H9 (cell line): ENCODE data around the gene BTRC. TPM values are rescaled to one million over a fixed set of nuclear protein-coding genes. Genes with fewer than 3 reads are reported as not detected.

Experiments used
- DNase-seq: peaks from one replicate; pipeline ENCODE4 v3.0.0-alpha.2; 2017
- H2AFZ ChIP-seq: one replicate; pipeline ENCODE4 v1.6.1; 2013; ENCODE audit warnings: mild to moderate bottlenecking, low read length, control low read depth, moderate library complexity
- H2AK5ac ChIP-seq: 2 replicates; pipeline ENCODE4 v1.6.1; 2013; ENCODE audit warnings: low read length, control low read depth, mixed read lengths; ENCODE audit not compliant: insufficient read length
- H2BK120ac ChIP-seq: one replicate; pipeline ENCODE4 v1.6.1; 2013; ENCODE audit warnings: low read depth, mild to moderate bottlenecking, low read length, control low read depth, inconsistent platforms; ENCODE audit not compliant: poor library complexity, severe bottlenecking
- H2BK12ac ChIP-seq: 2 replicates; pipeline ENCODE4 v1.6.1; 2013; ENCODE audit warnings: low read length, control low read depth, mixed read lengths, low read depth; ENCODE audit not compliant: insufficient read length
- H2BK15ac ChIP-seq: 2 replicates; pipeline ENCODE4 v1.6.1; 2013; ENCODE audit warnings: low read depth, low read length, control low read depth
- H2BK20ac ChIP-seq: one replicate; pipeline ENCODE4 v1.6.1; 2013; ENCODE audit warnings: low read depth, mild to moderate bottlenecking, low read length, control low read depth, inconsistent platforms; ENCODE audit not compliant: poor library complexity, severe bottlenecking
- H2BK5ac ChIP-seq: 2 replicates; pipeline ENCODE4 v1.6.1; 2013; ENCODE audit warnings: low read length, control low read depth, mixed read lengths; ENCODE audit not compliant: insufficient read length
- H3K14ac ChIP-seq: 2 replicates; pipeline ENCODE4 v1.6.1; 2013; ENCODE audit warnings: low read length, control low read depth; ENCODE audit not compliant: insufficient read depth
- H3K18ac ChIP-seq: 2 replicates; pipeline ENCODE4 v1.6.1; 2013; ENCODE audit warnings: low read depth, mild to moderate bottlenecking, mixed read lengths, low read length, control low read depth; ENCODE audit not compliant: insufficient read length
- H3K23ac ChIP-seq: 2 replicates; pipeline ENCODE4 v1.6.1; 2013; ENCODE audit warnings: low read length, control low read depth, mixed read lengths, low read depth; ENCODE audit not compliant: insufficient read length
- H3K23me2 ChIP-seq: 2 replicates; pipeline ENCODE4 v1.6.1; 2013; ENCODE audit warnings: low read depth, mild to moderate bottlenecking, mixed read lengths, low read length, control low read depth; ENCODE audit not compliant: insufficient read length, poor library complexity, severe bottlenecking
- H3K27ac ChIP-seq: 2 replicates; pipeline ENCODE4 v1.5.1; 2013; ENCODE audit warnings: low read length, control low read depth, mixed read lengths, low read depth; ENCODE audit not compliant: insufficient read length
- H3K27me3 ChIP-seq: 2 replicates; pipeline ENCODE4 v1.6.1; 2013; ENCODE audit warnings: low read length, control low read depth, inconsistent platforms; ENCODE audit not compliant: insufficient read depth
- H3K4ac ChIP-seq: 2 replicates; pipeline ENCODE4 v1.6.1; 2013; ENCODE audit warnings: low read depth, mild to moderate bottlenecking, control low read depth, inconsistent platforms, low read length, moderate library complexity
- H3K4me1 ChIP-seq: 2 replicates; pipeline ENCODE4 v1.6.1; 2013; ENCODE audit warnings: low read length, control low read depth, inconsistent platforms; ENCODE audit not compliant: insufficient read depth
- H3K4me2 ChIP-seq: 2 replicates; pipeline ENCODE4 v1.6.1; 2013; ENCODE audit warnings: low read length, control low read depth, mixed read lengths; ENCODE audit not compliant: insufficient read length, insufficient read depth
- H3K56ac ChIP-seq: 2 replicates; pipeline ENCODE4 v1.6.1; 2013; ENCODE audit warnings: low read depth, mild to moderate bottlenecking, mixed read lengths, low read length, control low read depth; ENCODE audit not compliant: insufficient read length
- H3K79me1 ChIP-seq: 2 replicates; pipeline ENCODE4 v1.6.1; 2013; ENCODE audit warnings: low read depth, mild to moderate bottlenecking, moderate library complexity, low read length, control low read depth, inconsistent platforms; ENCODE audit not compliant: insufficient read depth, poor library complexity, severe bottlenecking
- H3K79me2 ChIP-seq: 2 replicates; pipeline ENCODE4 v1.6.1; 2013; ENCODE audit warnings: low read length, control low read depth, inconsistent platforms; ENCODE audit not compliant: insufficient read depth
- H3K9ac ChIP-seq: 2 replicates; pipeline ENCODE4 v1.6.1; 2013; ENCODE audit warnings: low read length, control low read depth, mixed read lengths; ENCODE audit not compliant: insufficient read length; ENCODE audit errors: extremely low read depth
- H3K9me3 ChIP-seq: one replicate; pipeline ENCODE4 v1.6.1; 2013; ENCODE audit warnings: low read depth, low read length, inconsistent platforms; ENCODE audit not compliant: control insufficient read depth
- H3T11ph ChIP-seq: one replicate; pipeline ENCODE4 v1.6.1; 2013; ENCODE audit warnings: mild to moderate bottlenecking, low read length, control low read depth, inconsistent platforms
- H4K20me1 ChIP-seq: one replicate; pipeline ENCODE4 v1.6.1; 2013; ENCODE audit not compliant: control insufficient read depth, insufficient read length, insufficient read depth
- H4K5ac ChIP-seq: 2 replicates; pipeline ENCODE4 v1.6.1; 2013; ENCODE audit warnings: low read depth, mild to moderate bottlenecking, mixed read lengths, low read length, control low read depth; ENCODE audit not compliant: insufficient read length
- H4K8ac ChIP-seq: replicated peaks from 2 replicates; pipeline ENCODE4 v1.6.1; 2013; ENCODE audit warnings: low read length, control low read depth, mixed read lengths, low read depth; ENCODE audit not compliant: insufficient read length
- H4K91ac ChIP-seq: 2 replicates; pipeline ENCODE4 v1.6.1; 2013; ENCODE audit warnings: low read depth, mild to moderate bottlenecking, moderate library complexity, mixed read lengths, low read length, control low read depth; ENCODE audit not compliant: insufficient read length
- H3K27ac Mint-ChIP-seq, 3 experiments: 2 replicates in 2 of 3; 3 replicates in 1 of 3; pipeline ENCODE4 v1.8.0; 2020 to 2021; ENCODE audit warnings: mixed read lengths in 3 of 3, mild to moderate bottlenecking in 1 of 3, moderate library complexity in 1 of 3
- H3K27me3 Mint-ChIP-seq: 2 replicates; pipeline ENCODE4 v1.8.0; 2021; ENCODE audit warnings: low read depth, mild to moderate bottlenecking, moderate library complexity, mixed read lengths
- H3K36me3 Mint-ChIP-seq, 3 experiments: 2 replicates in 2 of 3; 3 replicates in 1 of 3; pipeline ENCODE4 v1.8.0; 2020 to 2021; ENCODE audit warnings: low read depth in 3 of 3, mixed read lengths in 3 of 3; ENCODE audit not compliant: insufficient read depth in 1 of 3
- H3K4me1 Mint-ChIP-seq, 2 experiments: 2 replicates each; pipeline ENCODE4 v1.8.0; 2020; ENCODE audit warnings: mixed read lengths in 2 of 2
- H3K4me3 Mint-ChIP-seq, 2 experiments: 2 replicates in 1 of 2; 3 replicates in 1 of 2; pipeline ENCODE4 v1.8.0; 2020 to 2021; ENCODE audit warnings: mild to moderate bottlenecking in 2 of 2, mixed read lengths in 2 of 2, moderate library complexity in 1 of 2
- H3K9me3 Mint-ChIP-seq, 2 experiments: 2 replicates in 1 of 2; 3 replicates in 1 of 2; pipeline ENCODE4 v1.8.0; 2020; ENCODE audit warnings: mild to moderate bottlenecking in 2 of 2, mixed read lengths in 2 of 2, moderate library complexity in 1 of 2
- CTCF ChIP-seq: fragments of 200-600 bp; sonication (generic); conservative IDR thresholded peaks from 3 replicates; pipeline ENCODE4 v1.8.0; 2021; ENCODE audit warnings: antibody characterized with exemption, mild to moderate bottlenecking
- WGBS: extraction: QIAGEN DNeasy Blood & Tissue Kit; methylation state at CpG from one replicate; pipeline ENCODE4 v1.1.7; 2013; ENCODE audit warnings: missing lambda C conversion rate, low lambda C conversion rate, mixed read lengths; ENCODE audit not compliant: insufficient read length; ENCODE audit errors: extremely low coverage; 5-methylcytosine and 5-hydroxymethylcytosine counted together
- total RNA-seq: library from RNA; stranded (reverse); gene quantifications from 2 replicates; pipeline ENCODE4 v1.2.1, GENCODE V29; 2021

The BTRC gene
- total RNA-seq, 1 experiment from 2014 or later = 24.2 TPM

GRCh38 chr10:101393378-101393777, 39.4 kb downstream of the BTRC start:
- no peaks in the 10 kb centered on the region for H4K20me1 ChIP-seq

More at GRCh38 chr10:101393378-101393777, 39.4 kb downstream of the BTRC start:
- Histone ChIP-seq H3K27ac (no peak overlapping the region), H2BK120ac (no peak overlapping the region), H2BK15ac (no peak overlapping the region), H3K79me1 (no peaks in the 10 kb centered on the region), H2AK5ac (no peak overlapping the region), H3K4me2 (no peak overlapping the region), H3K79me2 (no peaks in the 10 kb centered on the region), H4K91ac (no peak overlapping the region), H3K9ac (no peak overlapping the region), H3K4ac (no peak overlapping the region), H2BK20ac (no peak overlapping the region), H3K23ac (no peak overlapping the region), H3T11ph (no peak overlapping the region), H3K27me3 (no peaks in the 10 kb centered on the region), H4K8ac (no peak overlapping the region), H3K18ac (no peak overlapping the region), H3K9me3 (no peaks in the 10 kb centered on the region), H2AFZ (no peak overlapping the region), H4K5ac (no peak overlapping the region), H3K14ac (no peak overlapping the region), H2BK12ac (no peak overlapping the region), H3K23me2 (no peaks in the 10 kb centered on the region), H2BK5ac (no peak overlapping the region), H3K4me1 (no peaks in the 10 kb centered on the region), H3K56ac (no peak overlapping the region)
- no peak for DNase-seq
- TF ChIP-seq CTCF = no peak
- Mint-ChIP-seq H3K27ac (no peak overlapping the region; a peak in 1 of 7 replicates), H3K4me1 (peaks cover 0 to 5% of the 10 kb centered on the region in 2 experiments; a peak in 1 of 4 replicates), H3K27me3 (no peaks in the 10 kb centered on the region), H3K36me3 (no peaks in the 10 kb centered on the region), H3K9me3 (no peaks in the 10 kb centered on the region), H3K4me3 (no peak overlapping the region)
- no CpG with 5 or more reads among the region's 2 CpGs for WGBS
